MM.1S (cell line): Measurements from ENCODE around the gene UTS2R.

Experiments
- CTCF ChIP-seq: fragments of 300-600 bp; sonication (generic); IDR thresholded peaks from 2 replicates; pipeline ENCODE4 v1.5.1; 2016; ENCODE audit warnings: antibody characterized with exemption, low read length, mixed read lengths
- EZH2 ChIP-seq: fragments of 300-600 bp; sonication (generic); optimal IDR thresholded peaks from 2 replicates; pipeline ENCODE3; 2017; ENCODE audit warnings: low read depth, mild to moderate bottlenecking, antibody characterized with exemption, low read length, mixed read lengths
- EZH2phosphoT487 ChIP-seq: fragments of 300-600 bp; sonication (generic); IDR thresholded peaks from 2 replicates; pipeline ENCODE4 v1.6.1; 2018; ENCODE audit warnings: antibody characterized with exemption, low read length

GRCh38 chr17:82321947-82322466 is 49.6 kb upstream of the UTS2R start:
- no peak for TF ChIP-seq CTCF
- TF ChIP-seq EZH2 = no peak
- TF ChIP-seq EZH2phosphoT487 = no peak
